Sigmoid colon (tissue), 4 donors: ENCODE data around the gene TP53I13.

Experiments used
- EP300 ChIP-seq, 4 donors: sonication (generic); formaldehyde crosslinking; IDR thresholded peaks; one replicate each; pipeline ENCODE4 v1.6.1; 2017; ENCODE audit warnings: antibody characterized with exemption in 4 of 4
- POLR2A ChIP-seq, 2 donors: fragments of 450-650 bp; IDR thresholded peaks; one replicate each; pipeline ENCODE4 v1.6.1; 2016; ENCODE audit warnings: antibody characterized with exemption in 2 of 2, mild to moderate bottlenecking in 2 of 2, moderate library complexity in 2 of 2
- TF ChIP-seq, protein P1 (sequence below), 4 experiments: fragments of 450-650 bp in 3 of 4; fragments of 200-600 bp in 1 of 4; IDR thresholded peaks; one replicate each; pipeline ENCODE4 v1.5.1; 2016 to 2019; ENCODE audit warnings: antibody characterized with exemption in 4 of 4, mild to moderate bottlenecking in 3 of 4, moderate library complexity in 2 of 4

DNA sequence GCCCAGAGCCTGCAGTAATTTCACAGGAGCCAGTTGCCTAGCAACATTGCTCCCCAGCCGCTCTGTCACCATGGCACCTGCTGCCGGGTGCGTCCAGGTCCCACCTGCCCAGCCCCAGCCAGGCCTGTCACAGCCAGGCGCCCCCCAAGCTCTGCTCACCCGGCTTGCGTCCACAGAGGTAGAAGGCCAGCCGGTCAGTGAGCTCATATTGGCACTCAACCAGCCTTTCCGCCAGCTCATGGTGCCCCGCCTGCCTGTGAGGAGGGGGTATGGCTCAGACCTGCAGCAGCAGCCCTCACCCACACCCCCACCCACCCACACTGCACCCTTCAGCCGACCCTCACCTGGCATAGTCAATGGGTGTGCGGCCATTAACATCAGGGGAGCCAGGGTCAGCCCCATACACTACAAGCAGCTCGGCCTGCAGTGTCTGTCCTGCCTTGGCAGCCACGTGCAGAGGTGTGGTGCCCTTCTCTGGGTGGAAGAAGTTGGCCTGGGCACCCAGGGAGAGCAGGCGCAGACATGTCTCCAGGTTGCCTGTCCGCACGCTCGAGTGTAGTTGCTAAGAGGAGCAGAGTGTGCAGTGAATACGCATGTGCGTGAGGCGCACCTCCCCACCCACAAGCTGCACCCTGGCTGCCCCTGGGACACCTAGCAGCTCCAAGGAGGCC is 13.2 kb downstream of the TP53I13 start:
- TF ChIP-seq, protein P1, sequence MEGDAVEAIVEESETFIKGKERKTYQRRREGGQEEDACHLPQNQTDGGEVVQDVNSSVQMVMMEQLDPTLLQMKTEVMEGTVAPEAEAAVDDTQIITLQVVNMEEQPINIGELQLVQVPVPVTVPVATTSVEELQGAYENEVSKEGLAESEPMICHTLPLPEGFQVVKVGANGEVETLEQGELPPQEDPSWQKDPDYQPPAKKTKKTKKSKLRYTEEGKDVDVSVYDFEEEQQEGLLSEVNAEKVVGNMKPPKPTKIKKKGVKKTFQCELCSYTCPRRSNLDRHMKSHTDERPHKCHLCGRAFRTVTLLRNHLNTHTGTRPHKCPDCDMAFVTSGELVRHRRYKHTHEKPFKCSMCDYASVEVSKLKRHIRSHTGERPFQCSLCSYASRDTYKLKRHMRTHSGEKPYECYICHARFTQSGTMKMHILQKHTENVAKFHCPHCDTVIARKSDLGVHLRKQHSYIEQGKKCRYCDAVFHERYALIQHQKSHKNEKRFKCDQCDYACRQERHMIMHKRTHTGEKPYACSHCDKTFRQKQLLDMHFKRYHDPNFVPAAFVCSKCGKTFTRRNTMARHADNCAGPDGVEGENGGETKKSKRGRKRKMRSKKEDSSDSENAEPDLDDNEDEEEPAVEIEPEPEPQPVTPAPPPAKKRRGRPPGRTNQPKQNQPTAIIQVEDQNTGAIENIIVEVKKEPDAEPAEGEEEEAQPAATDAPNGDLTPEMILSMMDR (IDR thresholded peaks at IDR 0.05): no peak
- no peak for TF ChIP-seq EP300 (IDR thresholded peaks at IDR 0.05)
- TF ChIP-seq POLR2A (IDR thresholded peaks at IDR 0.05): no peak
